Suprapubic skin (tissue), 4 donors: ENCODE results near the gene TRPV6. TPM values are rescaled to one million over a fixed set of nuclear protein-coding genes. Genes with fewer than 3 reads are reported as not detected.
A peak's percentile ranks its signal among the peaks of the same experiment; 100 is the strongest.

ENCODE experiments used
- DNase-seq, 2 donors: peaks; one replicate each; pipeline ENCODE4 v3.0.0-alpha.2; 2019; ENCODE audit warnings: low spot score in 2 of 2
- H3K27ac ChIP-seq: fragments of 200-600 bp; sonication (generic); one replicate; pipeline ENCODE4 v1.5.1; 2019
- H3K27me3 ChIP-seq: fragments of 200-600 bp; sonication (generic); one replicate; pipeline ENCODE4 v1.5.1; 2019
- H3K36me3 ChIP-seq: fragments of 200-600 bp; sonication (generic); one replicate; pipeline ENCODE4 v1.5.1; 2019
- H3K4me1 ChIP-seq: fragments of 200-600 bp; sonication (generic); one replicate; pipeline ENCODE4 v1.5.1; 2019
- H3K4me3 ChIP-seq: fragments of 200-600 bp; sonication (generic); one replicate; pipeline ENCODE4 v1.5.1; 2019; ENCODE audit warnings: mild to moderate bottlenecking
- H3K9me3 ChIP-seq: fragments of 200-600 bp; sonication (generic); one replicate; pipeline ENCODE4 v1.5.1; 2019
- CTCF ChIP-seq, 2 donors: fragments of 200-600 bp in 1 of 2; fragments of 450-650 bp in 1 of 2; sonication (generic) in 1 of 2; IDR thresholded peaks; one replicate each; pipeline ENCODE4 v1.5.1; 2016 to 2019; ENCODE audit warnings: antibody characterized with exemption in 2 of 2, mild to moderate bottlenecking in 1 of 2, moderate library complexity in 1 of 2
- EP300 ChIP-seq: sonication (generic); formaldehyde crosslinking; IDR thresholded peaks from one replicate; pipeline ENCODE4 v1.6.1; 2017; ENCODE audit warnings: antibody characterized with exemption
- POLR2A ChIP-seq, 2 donors: fragments of 450-650 bp; IDR thresholded peaks; one replicate each; pipeline ENCODE4 v1.6.1; 2017; ENCODE audit warnings: antibody characterized with exemption in 2 of 2, mild to moderate bottlenecking in 2 of 2, moderate library complexity in 2 of 2
- POLR2AphosphoS5 ChIP-seq, 3 donors: sonication (generic); formaldehyde crosslinking; IDR thresholded peaks; one replicate each; pipeline ENCODE4 v1.6.1; 2017; ENCODE audit warnings: antibody characterized with exemption in 3 of 3
- WGBS: methylation state at CpG from one replicate; pipeline ENCODE4 v1.1.5; 2018; 5-methylcytosine and 5-hydroxymethylcytosine counted together
- total RNA-seq, 4 donors: library from RNA; depleted of rRNA; stranded (reverse); fragments of >200 nt; gene quantifications; one replicate each; pipeline ENCODE4 v1.1.0, GENCODE V29; 2016

TRPV6 gene
- total RNA-seq, 4 donors from 2014 or later: 7.5 to 34.8 (median 15.0) TPM

GRCh38 chr7:142862786-142863400 is 22.7 kb downstream of the TRPV6 start:
- peaks cover 37% of the 10 kb centered on the region for H3K36me3 ChIP-seq
- 89% methylated on average over 7 of the region's 7 CpGs for WGBS
- peak in 1 of 2 donors; percentile 55 for DNase-seq
- H3K9me3 ChIP-seq: no peaks in the 10 kb centered on the region
- H3K4me3 ChIP-seq: no peak overlapping the region
- TF ChIP-seq EP300 (no peak), CTCF (IDR thresholded peaks at IDR 0.05) (no peak), POLR2A (IDR thresholded peaks at IDR 0.05) (no peak), POLR2AphosphoS5 (IDR thresholded peaks at IDR 0.05) (no peak)
- H3K4me1 ChIP-seq: peaks cover 28% of the 10 kb centered on the region
- H3K27ac ChIP-seq: no peak overlapping the region
- H3K27me3 ChIP-seq: no peaks in the 10 kb centered on the region

GRCh38 chr7:142862351-142862750 is 23.2 kb downstream of the TRPV6 start:
- Histone ChIP-seq H3K9me3 (no peaks in the 10 kb centered on the region), H3K27me3 (no peaks in the 10 kb centered on the region), H3K4me3 (no peak overlapping the region), H3K4me1 (peaks cover 33% of the 10 kb centered on the region), H3K36me3 (peaks cover 31% of the 10 kb centered on the region), H3K27ac (no peak overlapping the region)
- DNase-seq: peak in 1 of 2 donors; percentile 53
- WGBS: 89% methylated on average over 4 of the region's 4 CpGs
- TF ChIP-seq CTCF (IDR thresholded peaks at IDR 0.05): no peak
- TF ChIP-seq EP300: no peak
- TF ChIP-seq POLR2AphosphoS5 (IDR thresholded peaks at IDR 0.05): no peak
- TF ChIP-seq POLR2A (IDR thresholded peaks at IDR 0.05): no peak

GRCh38 chr7:142860968-142861367 is 24.6 kb downstream of the TRPV6 start:
- Histone ChIP-seq H3K9me3 (no peaks in the 10 kb centered on the region), H3K36me3 (peaks cover 28% of the 10 kb centered on the region), H3K4me3 (no peak overlapping the region), H3K4me1 (peaks cover 46% of the 10 kb centered on the region), H3K27me3 (no peaks in the 10 kb centered on the region), H3K27ac (no peak overlapping the region)
- no peak for TF ChIP-seq CTCF (IDR thresholded peaks at IDR 0.05)
- TF ChIP-seq EP300: no peak
- TF ChIP-seq POLR2A (IDR thresholded peaks at IDR 0.05): no peak
- TF ChIP-seq POLR2AphosphoS5 (IDR thresholded peaks at IDR 0.05): no peak
- WGBS: 65% methylated on average over 3 of the region's 3 CpGs
- no peak for DNase-seq

GRCh38 chr7:142859829-142860228 is 25.7 kb downstream of the TRPV6 start:
- WGBS: 21% methylated on average over 5 of the region's 5 CpGs
- TF ChIP-seq EP300 (no peak), POLR2AphosphoS5 (IDR thresholded peaks at IDR 0.05) (peak in 1 of 3 donors; percentile 50)

GRCh38 chr7:142859411-142859810 is 26.1 kb downstream of the TRPV6 start:
- no peak for TF ChIP-seq EP300
- no peak for TF ChIP-seq POLR2AphosphoS5 (IDR thresholded peaks at IDR 0.05)
- TF ChIP-seq POLR2A (IDR thresholded peaks at IDR 0.05): no peak
- TF ChIP-seq CTCF (IDR thresholded peaks at IDR 0.05): no peak
- Histone ChIP-seq H3K27me3 (no peaks in the 10 kb centered on the region), H3K9me3 (no peaks in the 10 kb centered on the region), H3K27ac (no peak overlapping the region), H3K4me3 (no peak overlapping the region), H3K36me3 (peaks cover 25% of the 10 kb centered on the region), H3K4me1 (peaks cover 41% of the 10 kb centered on the region)
- no peak for DNase-seq

More at GRCh38 chr7:142859829-142860228, 25.7 kb downstream of the TRPV6 start:
- DNase-seq: peak in 1 of 2 donors; percentile 67
- H3K4me1 ChIP-seq: peaks cover 45% of the 10 kb centered on the region
- H3K4me3 ChIP-seq: no peak overlapping the region
- H3K27ac ChIP-seq: no peak overlapping the region
- H3K9me3 ChIP-seq: no peaks in the 10 kb centered on the region
- peaks cover 28% of the 10 kb centered on the region for H3K36me3 ChIP-seq
- no peaks in the 10 kb centered on the region for H3K27me3 ChIP-seq
